Right lobe of liver (tissue), 4 donors: Measurements from ENCODE around the gene PCK2.

Experiments
- CTCF ChIP-seq, 4 donors: fragments of 200-600 bp in 3 of 4; fragments of 450-650 bp in 1 of 4; IDR thresholded peaks; one replicate each; pipeline versions ENCODE4 v1.5.1 to v1.8.0; 2016 to 2022; ENCODE audit warnings: antibody characterized with exemption in 4 of 4, mild to moderate bottlenecking in 2 of 4
- POLR2A ChIP-seq: fragments of 450-650 bp; IDR thresholded peaks from one replicate; pipeline ENCODE4 v1.6.1; 2017; ENCODE audit warnings: antibody characterized with exemption, mild to moderate bottlenecking
- donor health status: DM: no; HTN: no; CAD: no.
- donor health status: DM: no; HTN: no; CAD: no.
- donor health status: DM: no; HTN: yes; CAD: no.

DNA sequence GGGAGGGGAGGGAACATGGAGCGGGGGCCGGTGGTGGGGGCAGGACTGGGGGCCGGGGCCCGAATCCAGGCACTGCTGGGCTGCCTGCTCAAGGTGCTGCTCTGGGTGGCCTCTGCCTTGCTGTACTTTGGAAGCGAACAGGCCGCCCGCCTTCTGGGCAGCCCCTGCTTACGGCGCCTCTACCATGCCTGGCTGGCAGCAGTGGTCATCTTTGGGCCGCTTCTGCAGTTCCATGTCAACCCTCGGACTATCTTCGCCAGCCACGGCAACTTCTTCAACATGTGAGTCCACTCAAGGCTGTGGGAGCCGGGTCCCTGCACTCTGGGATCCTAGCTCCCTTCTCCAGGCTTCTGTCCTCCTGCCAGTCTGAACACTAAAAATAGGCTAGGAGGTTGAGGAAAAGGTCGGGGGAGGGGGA lies 37.4 kb downstream of the PCK2 start:
- no peak for TF ChIP-seq CTCF (IDR thresholded peaks at IDR 0.05)
- no peak for TF ChIP-seq POLR2A
